ENCODE data around the gene CPLANE2.

DNA sequence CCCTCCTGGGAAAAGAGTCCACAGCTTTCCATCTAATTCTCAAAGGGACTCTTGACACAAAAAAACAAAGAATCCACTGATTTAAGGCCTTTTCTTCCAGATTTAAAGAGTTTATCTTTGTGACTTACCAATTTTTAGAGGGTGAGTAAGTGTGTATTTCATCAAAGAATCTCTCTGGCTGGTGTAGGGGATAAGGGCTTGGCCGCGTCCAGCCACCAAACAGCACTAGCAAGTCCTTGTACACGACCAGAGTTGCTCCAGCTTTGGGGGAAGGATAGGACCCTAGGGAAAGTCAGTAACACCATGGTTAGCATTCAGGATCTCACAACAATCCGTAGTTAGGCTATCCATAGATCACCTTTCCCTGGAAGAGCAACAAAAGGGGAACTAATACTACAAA is 19.5 kb upstream of the CPLANE2 start:
- TF ChIP-seq, protein P1, sequence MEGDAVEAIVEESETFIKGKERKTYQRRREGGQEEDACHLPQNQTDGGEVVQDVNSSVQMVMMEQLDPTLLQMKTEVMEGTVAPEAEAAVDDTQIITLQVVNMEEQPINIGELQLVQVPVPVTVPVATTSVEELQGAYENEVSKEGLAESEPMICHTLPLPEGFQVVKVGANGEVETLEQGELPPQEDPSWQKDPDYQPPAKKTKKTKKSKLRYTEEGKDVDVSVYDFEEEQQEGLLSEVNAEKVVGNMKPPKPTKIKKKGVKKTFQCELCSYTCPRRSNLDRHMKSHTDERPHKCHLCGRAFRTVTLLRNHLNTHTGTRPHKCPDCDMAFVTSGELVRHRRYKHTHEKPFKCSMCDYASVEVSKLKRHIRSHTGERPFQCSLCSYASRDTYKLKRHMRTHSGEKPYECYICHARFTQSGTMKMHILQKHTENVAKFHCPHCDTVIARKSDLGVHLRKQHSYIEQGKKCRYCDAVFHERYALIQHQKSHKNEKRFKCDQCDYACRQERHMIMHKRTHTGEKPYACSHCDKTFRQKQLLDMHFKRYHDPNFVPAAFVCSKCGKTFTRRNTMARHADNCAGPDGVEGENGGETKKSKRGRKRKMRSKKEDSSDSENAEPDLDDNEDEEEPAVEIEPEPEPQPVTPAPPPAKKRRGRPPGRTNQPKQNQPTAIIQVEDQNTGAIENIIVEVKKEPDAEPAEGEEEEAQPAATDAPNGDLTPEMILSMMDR (conservative IDR thresholded peaks at IDR 0.05), result no peak
- TF ChIP-seq EZH2 (IDR thresholded peaks at IDR 0.05; ENCODE audit: low read depth), result no peak
